HG03520 (cell line): ENCODE data around the gene GORASP2.

Experiments
- ATAC-seq: cut with Tn5 transposase; IDR thresholded peaks from one replicate; pipeline ENCODE4 v1.9.1; 2021; ENCODE audit warnings: mild to moderate bottlenecking, moderate library complexity; ENCODE audit not compliant: unreplicated experiment

The GORASP2 gene

GRCh38 chr2:170991398-170992182 lies 62.5 kb downstream of the GORASP2 start:
- ATAC-seq: no peak

DNA sequence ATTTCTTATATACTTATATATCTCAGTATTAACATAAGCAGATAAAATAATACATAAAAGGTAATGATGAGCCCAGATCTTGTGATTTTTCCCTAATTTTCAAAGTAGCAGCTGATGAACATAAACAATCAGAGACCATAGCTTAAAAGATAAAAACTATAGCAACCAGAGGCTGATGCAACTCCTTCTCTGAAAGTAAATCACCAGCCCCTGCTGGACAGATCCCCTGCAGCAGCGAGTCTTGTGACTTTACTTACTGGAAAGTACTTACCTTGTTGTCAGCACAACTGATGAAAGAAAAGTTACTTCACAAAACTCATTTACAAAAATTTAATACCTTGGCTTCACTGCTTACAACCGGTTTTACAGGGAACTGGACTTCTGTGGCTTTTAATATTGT lies 67.3 kb downstream of the GORASP2 start:
- ATAC-seq: no peak

DNA sequence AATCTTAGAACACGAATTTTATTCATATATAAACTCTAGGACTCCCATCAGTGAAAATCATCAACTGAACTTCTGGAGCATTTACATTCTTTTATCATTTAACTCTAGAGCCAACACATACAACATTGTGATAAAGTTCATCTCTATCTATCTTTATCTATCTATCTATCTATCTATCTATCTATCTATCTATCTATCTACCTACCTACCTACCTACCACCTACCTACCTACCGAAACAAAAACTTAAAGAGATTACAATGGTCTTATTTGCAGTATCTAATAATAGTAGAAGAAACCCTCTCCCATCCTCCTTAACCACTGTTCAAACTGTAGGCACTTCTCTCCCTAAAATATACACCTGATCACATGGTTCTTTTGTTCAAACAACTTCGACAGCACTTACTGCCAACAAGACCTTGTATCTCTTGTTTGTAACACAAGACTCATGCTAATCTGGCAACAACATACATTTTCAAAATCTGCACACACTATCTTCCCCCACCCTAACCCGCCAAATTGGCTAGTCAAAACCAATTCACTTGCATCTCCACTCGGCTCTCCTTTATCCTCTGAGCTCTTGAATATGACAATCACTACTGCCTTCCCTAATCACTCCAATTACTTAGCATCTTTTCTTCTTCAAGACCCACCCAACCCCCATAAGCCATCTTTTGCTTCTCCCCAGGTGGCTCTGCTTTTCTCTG lies 69.0 kb downstream of the GORASP2 start:
- no peak for ATAC-seq

DNA sequence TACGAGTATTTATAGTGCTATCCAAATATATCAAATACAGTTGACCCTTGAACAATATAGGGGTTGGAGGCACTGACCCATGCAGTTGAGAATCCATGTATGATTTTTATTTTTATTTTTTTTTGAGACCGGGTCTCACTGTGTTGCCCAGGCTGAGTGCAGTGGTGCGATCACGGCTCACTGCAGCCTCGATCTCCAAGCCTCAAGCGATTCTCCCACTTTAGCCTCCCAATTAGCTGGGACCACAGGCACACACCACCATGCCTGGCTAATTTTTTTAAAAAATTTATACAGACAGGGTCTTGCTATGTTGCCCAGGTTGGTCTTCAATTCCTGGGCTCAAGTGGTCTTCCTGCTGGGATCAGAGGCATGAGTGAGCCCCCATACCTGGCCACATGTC lies 70.6 kb downstream of the GORASP2 start:
- ATAC-seq: no peak

GRCh38 chr2:171004363-171004762 lies 75.3 kb downstream of the GORASP2 start:
- ATAC-seq: no peak

DNA sequence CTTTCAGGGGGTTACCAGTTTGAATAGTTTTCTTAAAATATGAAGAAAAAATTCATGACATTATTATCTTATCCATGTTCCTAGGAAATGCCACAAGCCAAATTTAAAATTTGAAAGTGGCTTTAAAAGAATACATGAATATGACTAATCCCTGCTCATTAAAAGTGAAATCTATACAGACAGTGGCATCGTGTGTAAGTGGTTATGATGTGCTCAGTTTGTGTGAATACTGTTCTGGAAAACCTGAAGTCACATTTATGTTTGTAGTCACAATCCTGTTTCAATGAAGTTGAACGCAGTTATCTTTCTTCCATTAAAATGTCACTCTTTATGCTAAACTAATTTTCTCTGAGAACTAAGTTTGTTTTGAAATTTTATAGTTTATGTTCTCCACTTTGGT lies 75.8 kb downstream of the GORASP2 start:
- no peak for ATAC-seq

DNA sequence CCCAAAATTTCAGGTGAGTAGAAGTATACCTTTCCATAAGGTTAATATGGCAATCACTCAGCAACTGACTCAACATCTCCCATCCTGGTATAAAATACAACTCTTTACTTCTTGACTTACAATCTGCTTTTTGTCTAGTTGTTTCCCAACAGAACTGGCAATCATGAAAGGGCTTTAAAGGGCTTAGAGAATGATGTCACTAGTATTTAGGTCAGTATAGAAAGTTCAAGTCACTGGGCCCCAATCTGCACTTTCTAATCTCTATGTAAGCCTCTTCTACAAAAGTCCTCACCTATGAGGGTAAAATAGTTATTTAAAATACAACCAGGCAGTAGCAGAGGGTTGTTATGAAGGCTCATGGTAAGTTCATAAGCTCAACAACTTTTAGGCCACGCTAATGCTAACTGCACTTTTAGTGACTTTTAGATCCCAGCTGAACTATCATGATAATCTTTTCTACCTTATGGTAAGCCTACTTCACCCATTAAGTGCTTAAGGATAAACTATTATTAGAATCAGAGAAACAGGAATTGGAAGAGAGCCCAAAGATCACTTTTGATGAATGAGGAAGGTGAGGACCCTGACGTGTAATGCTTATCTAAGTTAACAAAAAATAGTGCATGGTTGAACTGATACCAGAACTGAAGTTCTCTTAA lies 79.6 kb downstream of the GORASP2 start:
- ATAC-seq: no peak

DNA sequence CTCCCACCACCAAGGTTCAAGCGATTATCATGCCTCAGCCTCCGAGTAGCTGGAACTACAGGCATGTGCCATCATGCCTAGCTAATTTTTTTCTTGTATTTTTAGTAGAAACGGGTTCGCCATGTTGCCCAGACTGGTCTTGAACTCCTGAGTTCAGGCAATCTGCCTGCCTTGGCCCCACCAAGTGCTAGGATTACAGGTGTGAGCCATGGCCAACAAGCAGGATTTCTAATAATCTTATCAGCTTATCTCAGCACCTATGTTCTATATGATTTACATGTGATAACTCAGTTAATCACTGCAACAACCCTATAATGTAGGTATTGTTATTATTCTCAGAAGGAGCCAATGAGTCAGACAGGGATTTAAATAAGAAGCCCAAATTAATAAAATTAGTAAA lies 80.3 kb downstream of the GORASP2 start:
- no peak for ATAC-seq

DNA sequence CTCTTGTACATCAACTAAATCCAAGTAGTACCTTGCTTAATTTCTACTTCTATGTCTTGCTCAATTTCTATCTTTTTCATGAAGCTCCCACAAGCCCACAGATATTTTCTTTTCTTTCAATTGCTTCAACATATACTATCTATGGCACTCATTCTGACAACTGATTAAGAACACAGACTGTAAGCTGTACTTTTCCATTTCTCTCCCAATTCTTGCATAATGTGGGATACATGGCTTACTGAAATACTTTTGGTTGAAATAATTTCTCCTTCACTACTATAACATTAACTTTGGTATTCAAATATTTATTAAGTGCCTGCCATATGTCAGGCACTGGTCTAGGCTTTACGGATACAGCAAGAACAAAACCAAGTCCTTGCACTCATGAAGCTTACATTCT lies 84.8 kb downstream of the GORASP2 start:
- no peak for ATAC-seq

DNA sequence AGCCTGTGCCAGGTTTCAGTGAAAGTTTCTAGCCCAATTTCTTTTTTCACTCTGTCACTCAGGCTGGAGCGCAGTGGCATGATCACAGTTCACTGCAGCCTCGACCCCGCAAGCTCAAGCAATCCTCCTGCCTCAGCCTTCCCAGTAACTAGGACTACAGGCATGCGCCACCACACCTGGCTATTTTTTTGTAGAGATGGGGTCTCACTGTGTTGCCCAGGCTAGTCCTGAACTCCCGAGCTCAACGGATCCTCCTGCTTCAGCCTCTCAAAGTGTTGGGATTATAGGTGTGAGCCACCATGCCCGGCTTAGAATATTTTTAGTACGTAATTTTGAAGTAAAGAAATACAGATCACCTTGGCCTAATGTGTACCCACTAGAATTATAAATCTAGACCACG lies 87.1 kb downstream of the GORASP2 start:
- no peak for ATAC-seq
